MM.1S (cell line): ENCODE results near the gene GIPC1.

Experiments used
- CTCF ChIP-seq: fragments of 300-600 bp; sonication (generic); IDR thresholded peaks from 2 replicates; pipeline ENCODE4 v1.5.1; 2016; ENCODE audit warnings: antibody characterized with exemption, low read length, mixed read lengths
- EZH2 ChIP-seq: fragments of 300-600 bp; sonication (generic); optimal IDR thresholded peaks from 2 replicates; pipeline ENCODE3; 2017; ENCODE audit warnings: low read depth, mild to moderate bottlenecking, antibody characterized with exemption, low read length, mixed read lengths

DNA sequence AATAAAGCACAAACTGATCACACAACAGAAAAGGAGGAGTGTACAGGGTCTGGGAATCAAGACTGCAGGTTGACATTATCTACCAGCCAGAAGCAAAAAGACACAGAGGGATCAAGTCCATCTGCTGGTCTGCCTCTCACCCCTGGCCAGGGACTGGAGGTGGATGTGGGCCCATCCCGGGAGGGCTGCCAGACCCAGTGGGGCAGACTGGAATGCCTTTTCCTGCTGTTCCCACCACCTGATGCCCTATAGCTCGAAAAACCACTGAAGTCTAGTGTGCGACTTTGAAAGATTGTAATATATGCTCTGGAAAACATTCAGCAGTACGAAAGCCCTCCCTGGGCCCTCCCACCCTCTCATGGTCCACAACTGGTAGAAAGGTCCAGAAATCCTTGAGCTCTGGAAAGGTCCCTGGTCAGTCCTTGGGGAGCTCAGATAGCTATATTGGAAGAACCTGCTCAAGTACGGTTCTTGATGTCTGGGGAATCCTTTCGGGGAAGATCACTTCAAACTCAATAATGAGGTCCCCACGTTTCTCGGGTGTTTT is 19.6 kb upstream of the GIPC1 start:
- no peak for TF ChIP-seq EZH2
- TF ChIP-seq CTCF: no peak
